ENCODE data around the gene CCNG2. TPM values are rescaled to one million over a fixed set of nuclear protein-coding genes. Genes with fewer than 3 reads are reported as not detected.

Gene CCNG2
- total and polyA plus RNA-seq, 10 of the 15 experiments (the other 5 are each of a cell fraction or from before 2014, with no cell fraction given) = 1.9 to 70.6 (median 5.9) TPM

- TF ChIP-seq ZBTB40 (IDR thresholded peaks at IDR 0.05; ENCODE audit: borderline replicate concordance) (no peak), HDAC6 (IDR thresholded peaks at IDR 0.05; ENCODE audit: unreplicated experiment) (no peak)
- no peak for DNase-seq (ENCODE audit: low read depth, low spot score)
- in situ Hi-C loops (cut with MboI) = no loop called here
- Histone ChIP-seq H2AFZ (ENCODE audit: control insufficient read depth, low read depth, low read length) (no peak overlapping the region; the same call in 1 of the 2 replicates), H3K4me3 (no peak overlapping the region), H4K20me1 (ENCODE audit: control insufficient read depth, insufficient read depth) (no peaks in the 10 kb centered on the region), H3K4me1 (ENCODE audit: control insufficient read depth, insufficient read depth, low read length) (peaks cover 37% of the 10 kb centered on the region), H3K4me2 (ENCODE audit: control insufficient read depth, insufficient read depth) (no peak overlapping the region), H3K27ac (ENCODE audit: control insufficient read depth, insufficient read depth) (no peak overlapping the region), H3K36me3 (ENCODE audit: control insufficient read depth in 2 of 2, insufficient read depth in 2 of 2, low read length in 1 of 2) (no peaks in the 10 kb centered on the region), H3K9ac (ENCODE audit: control insufficient read depth, insufficient read depth, low read length) (no peak overlapping the region), H3K9me3 (replicated peaks; ENCODE audit: control insufficient read depth, insufficient read depth, low read length) (no peaks in the 10 kb centered on the region), H3K27me3 (replicated peaks in 1 of 2; ENCODE audit: control insufficient read depth in 2 of 2, insufficient read depth in 2 of 2, low read length in 1 of 2) (no peaks in the 10 kb centered on the region), H3K79me2 (ENCODE audit: control insufficient read depth, insufficient read depth, low read length) (no peaks in the 10 kb centered on the region)
- intact Hi-C loops (cut with micrococcal nuclease; ENCODE audit: unreplicated experiment) = no loop called here
- no peak for ATAC-seq
- CTCF ChIA-PET = interaction anchor here (1.1 to 16.8 kb wide), 5 partner anchors 42 to 148 kb away, joined by 3 to 535 read pairs (median 12); no protein-coding TSS in a partner anchor
- BruUV-seq (replicated peaks) = no TSS peak
- FAIRE-seq = no peak
- RAD21 ChIA-PET (ENCODE audit: unreplicated experiment) = interaction anchor here (0.6 to 9.4 kb wide), 5 partner anchors 10 to 101 kb away, joined by 3 to 229 read pairs (median 4); no protein-coding TSS in a partner anchor
- SMC1A ChIA-PET (ENCODE audit: uncharacterized antibody, unreplicated experiment) = interaction anchor here (1.1 to 12.8 kb wide), 9 partner anchors 8 to 144 kb away, joined by 4 to 286 read pairs (median 7); partner anchors contain the start of gene CCNG2
- POLR2A ChIA-PET = interaction anchor here (0.9 kb wide), 1 partner anchor 41 kb away, joined by 5 read pairs; no protein-coding TSS in a partner anchor
- 54% methylated on average over 5 of the region's 5 CpGs for WGBS (ENCODE audit: insufficient coverage, insufficient replicate concordance, low lambda C conversion rate, missing lambda C conversion rate)
Observed at GRCh38 chr4:77197361-77197760, 40.4 kb downstream of the CCNG2 start.

Data from GM12878 (cell line).